GM18868 (cell line): ENCODE data around the gene NR4A3.
"Not testable (repeated sequence)": the region's sequence is repeated elsewhere in the genome, so short reads cannot be mapped to it uniquely, and the experiment has no call there.

Source experiments
- ATAC-seq: cut with Tn5 transposase; IDR thresholded peaks from one replicate; pipeline ENCODE4 v1.9.1; 2021; ENCODE audit warnings: mild to moderate bottlenecking, moderate library complexity; ENCODE audit not compliant: unreplicated experiment

Gene NR4A3

DNA sequence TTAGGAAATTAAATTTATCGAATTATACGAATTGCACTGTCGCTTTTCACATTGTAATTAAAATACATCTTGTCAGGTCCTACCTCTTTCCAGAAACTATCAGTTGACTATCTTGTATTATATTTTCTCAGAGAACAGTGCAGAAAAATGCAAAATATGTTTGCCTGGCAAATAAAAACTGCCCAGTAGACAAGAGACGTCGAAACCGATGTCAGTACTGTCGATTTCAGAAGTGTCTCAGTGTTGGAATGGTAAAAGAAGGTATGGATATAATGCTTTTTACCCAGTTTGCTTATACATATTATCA, 10.8 kb downstream of the NR4A3 start:
- no peak for ATAC-seq

DNA sequence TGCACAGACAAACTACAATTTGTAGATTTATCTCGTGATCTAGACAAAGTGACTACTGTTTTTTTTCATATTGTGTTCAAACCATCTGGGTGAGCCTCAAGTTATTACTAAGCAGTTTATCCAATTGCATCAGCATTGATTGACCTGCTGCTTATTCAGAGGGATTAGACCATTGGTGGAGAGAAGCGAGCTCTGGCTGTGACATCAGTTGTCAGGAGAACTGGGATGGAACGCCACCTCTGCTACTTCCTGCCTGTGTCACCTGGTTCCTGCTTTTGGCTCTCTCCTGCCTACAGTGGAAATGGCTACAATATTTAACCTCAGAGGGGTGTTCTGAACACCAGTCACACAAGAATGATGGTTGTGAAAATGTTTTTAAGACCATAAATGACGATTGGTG, 12.1 kb downstream of the NR4A3 start:
- peak; percentile 49 for ATAC-seq

DNA sequence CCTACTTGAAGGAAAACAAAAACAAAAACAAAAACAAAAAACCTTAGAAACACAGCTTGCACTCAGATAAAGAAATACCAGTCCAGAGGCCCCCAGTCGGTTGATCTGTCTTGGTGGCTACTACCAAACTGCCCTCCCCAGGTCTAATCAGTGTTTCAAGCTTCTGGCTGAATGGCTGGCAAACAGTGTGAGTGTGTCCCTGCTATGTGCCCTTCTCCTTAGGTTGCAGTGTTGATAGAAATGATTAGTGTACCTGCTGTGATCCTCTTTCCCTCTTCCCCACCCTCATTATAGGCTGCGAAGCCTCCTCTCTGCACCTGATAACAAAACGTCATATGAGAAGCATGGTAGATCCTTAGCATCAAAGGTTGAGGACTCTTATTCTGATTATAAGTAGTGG, 12.8 kb downstream of the NR4A3 start:
- ATAC-seq: no peak

DNA sequence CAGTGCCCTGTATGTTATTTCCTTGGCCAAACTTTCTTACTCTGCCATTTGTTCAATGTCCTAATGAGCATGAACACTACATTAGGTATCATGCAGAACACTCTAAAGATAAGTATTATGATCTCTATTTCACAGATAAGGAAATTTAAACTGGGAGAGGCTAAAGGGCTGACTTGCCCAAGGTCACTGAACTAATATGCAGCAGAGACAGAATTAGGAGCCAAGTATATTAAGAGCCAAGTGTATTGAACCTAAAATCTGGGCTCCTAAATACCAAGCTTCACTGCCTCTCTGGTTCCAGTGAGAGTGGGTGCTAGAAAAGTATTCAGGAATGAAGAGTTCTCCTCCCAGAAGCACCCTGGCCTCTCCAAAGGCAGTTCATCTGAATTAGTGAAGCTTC, 13.5 kb downstream of the NR4A3 start:
- no peak for ATAC-seq

DNA sequence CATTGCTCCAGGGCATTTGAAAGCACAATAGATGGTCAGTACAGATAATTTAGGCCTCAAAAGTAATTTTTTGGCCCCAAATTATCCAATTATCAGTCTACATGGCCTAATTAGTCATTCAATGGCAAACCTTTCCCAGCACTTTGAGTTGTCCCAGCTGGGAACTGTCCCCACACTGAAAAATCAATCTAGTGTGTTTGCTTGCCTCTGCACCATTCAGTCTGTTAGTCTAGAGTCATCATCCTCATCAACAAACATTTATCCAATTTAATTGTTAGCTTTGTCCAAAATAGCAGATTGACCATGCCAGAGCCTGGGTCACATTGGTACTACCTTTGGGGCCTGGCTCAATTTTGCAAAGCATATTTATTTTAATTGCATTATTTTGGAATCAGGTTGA, 13.9 kb downstream of the NR4A3 start:
- no peak for ATAC-seq

DNA sequence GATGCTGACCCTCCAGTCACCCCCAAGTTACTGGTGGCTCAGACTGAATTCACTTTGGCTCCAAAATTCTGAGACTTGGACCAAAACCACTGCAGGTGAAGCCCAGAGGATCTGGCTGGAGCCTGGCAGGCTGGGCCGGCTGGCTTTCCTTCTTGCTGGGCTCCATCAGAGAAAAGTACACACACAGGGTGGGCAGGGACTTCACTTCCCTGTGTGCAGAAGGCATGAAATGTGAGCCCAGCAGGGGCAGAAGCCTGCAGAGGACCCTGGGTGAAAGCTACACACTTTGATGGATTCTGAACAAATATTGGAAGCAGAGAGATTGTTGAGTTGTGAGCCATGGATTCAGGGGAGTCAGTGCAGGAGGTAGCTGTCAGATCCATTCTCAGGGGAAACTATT, 18.4 kb downstream of the NR4A3 start:
- ATAC-seq: no peak

DNA sequence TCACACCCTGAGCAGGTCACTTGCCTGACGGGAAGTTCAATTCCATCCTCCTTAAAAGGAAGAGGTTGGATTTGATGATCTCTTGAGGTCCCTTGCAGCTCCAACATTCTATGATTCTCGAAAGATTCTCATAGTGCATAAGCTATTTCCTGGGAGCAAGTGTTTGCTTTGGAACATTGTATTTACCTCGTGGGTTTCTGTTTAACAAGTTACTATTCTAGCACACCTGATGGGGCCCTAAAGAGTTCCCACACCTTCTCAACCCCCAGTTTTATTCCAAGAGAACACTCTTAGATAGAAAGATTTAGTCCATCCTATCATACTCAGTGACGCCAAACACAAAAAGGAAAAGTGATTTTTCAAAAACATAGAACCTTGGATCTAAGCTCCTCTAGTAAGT, 23.4 kb downstream of the NR4A3 start:
- no peak for ATAC-seq

DNA sequence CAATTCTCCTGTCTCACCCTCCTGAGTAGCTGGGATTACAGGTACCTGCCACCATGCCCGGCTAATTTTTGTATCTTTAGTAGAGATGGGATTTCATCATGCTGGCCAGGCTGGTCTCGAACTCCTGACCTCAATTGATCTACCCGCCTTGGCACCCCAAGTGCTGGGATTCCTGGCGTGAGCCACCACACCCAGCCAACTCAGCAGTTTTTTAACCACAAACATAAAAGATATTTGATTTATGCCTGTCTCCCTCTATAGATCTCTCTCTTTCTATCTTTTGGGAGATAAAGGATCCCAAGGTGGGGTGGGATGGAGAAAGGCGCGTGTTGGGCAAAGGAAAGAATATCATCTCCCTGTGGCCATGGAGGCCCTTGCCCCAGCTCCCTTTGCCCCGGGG, 26.8 kb downstream of the NR4A3 start:
- no peak for ATAC-seq

DNA sequence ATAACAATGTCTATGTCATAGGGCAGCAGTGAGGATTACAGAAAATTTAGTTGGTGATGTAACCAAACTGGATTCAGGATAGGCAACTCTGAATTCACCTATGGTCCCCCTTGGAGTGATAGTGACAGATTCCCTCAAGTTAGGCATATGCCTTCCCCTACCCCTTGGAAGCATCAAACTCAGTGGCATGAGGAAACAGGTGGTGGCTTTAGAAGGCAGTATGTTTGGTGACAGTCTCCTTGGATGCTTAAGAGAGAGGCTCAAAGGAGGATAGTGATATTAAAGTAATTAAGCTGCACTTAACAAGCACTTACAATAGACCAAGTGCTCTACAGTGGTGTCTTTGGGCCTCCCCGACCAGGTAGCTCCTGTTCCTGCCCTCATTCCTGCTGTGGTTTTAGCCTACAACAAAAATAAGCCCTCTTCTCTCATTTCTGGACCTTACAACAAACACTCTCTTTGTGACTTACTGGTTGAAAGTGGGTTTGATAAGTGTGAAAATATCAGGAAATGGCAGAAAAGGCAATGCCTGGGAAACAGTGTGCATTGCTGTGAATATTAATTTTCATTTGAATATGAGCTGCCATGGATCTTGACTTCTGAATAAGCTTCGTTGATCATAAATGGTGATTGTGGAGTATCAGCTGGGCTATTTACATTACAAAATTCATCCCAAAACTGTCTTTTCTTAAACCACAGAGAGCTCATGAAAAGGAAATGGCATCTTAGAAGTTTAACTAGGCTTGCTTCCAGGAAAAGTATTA, 29.2 kb downstream of the NR4A3 start:
- ATAC-seq: peak; percentile 8

DNA sequence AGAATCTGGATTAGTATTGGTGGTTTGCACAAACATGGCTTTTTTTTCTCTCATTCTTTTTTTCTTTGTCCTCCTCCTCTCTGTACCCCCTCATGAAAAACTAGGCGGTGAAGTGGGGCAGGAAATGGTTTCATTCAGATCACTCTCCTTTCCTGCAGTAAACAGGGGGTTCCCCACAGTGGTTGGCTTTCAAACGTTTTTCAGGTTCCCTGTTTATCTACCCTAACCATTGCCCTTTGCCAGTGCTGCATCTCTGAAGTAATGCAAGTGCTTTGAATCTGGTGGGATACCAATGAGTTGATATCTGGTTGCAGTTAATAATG, 29.8 kb downstream of the NR4A3 start:
- peak; percentile 98 for ATAC-seq

DNA sequence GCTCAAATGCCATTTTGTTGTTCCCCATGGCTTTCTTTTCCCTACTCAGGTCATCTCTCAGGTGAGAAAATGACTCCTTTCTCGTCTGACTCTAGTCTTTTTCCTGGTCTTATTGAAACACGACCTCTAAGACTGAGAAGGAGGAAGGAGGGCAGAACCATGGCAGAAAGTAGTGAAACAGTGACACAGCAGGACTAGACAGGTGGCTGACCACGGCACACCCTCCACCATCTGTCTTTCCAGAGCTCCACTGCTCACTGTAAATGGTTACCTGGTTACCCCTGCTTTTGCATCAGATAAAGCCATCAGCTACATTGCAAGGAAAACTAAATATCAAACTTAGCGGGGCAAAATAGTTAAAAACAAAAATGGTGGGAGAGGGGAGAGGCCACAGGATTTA, 30.9 kb downstream of the NR4A3 start:
- no peak for ATAC-seq

DNA sequence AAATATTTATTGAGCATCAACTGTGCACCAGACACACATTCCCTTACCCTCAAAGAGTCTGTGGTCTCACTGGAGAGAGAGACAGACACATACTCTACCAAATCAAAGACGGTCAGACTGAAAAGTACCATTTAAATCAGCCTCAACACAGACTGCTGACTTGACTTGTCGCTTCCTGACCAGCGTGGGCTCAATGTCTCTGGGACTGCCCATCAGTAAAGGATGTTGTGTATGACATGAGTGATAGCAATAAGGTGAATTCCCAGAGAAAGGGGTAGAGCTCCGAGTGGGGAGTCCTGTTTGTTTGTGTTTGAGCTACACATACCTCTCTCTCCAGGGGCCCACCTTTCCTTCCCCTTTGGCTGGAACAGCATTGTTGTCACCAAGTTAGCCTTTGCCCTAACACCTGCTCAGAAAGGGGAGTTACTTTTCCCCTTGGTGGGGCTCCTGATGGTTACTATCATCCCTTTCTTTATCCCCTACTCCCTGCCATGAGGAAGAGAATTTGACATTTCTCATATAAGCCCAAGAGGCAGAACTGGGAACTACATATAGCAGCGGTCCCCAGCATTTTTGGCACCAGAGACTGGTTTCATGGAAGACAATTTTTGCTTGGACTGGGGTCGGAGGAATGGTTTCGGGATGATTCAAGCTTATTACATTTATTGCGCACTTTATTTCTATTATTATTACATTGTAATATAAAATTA, 33.9 kb downstream of the NR4A3 start:
- ATAC-seq: no peak

DNA sequence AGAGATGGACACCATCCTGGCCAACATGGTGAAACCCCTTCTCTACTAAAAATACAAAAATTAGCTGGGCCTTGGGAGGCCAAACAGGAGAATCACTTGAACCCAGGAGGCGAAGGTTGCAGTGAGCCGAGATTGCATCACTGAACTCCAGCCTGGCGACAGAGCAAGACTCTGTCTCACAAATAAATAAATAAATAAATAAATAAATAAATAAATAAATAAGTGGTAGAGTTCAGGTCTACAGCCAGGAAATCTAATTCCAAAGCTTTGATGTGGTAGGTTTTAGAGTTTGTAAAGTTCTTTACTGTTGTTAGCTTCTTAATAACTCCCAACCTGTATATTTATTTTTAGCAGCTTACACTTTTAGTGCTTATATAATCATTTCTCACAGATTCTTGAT, 35.9 kb downstream of the NR4A3 start:
- not testable (repeated sequence) for ATAC-seq

DNA sequence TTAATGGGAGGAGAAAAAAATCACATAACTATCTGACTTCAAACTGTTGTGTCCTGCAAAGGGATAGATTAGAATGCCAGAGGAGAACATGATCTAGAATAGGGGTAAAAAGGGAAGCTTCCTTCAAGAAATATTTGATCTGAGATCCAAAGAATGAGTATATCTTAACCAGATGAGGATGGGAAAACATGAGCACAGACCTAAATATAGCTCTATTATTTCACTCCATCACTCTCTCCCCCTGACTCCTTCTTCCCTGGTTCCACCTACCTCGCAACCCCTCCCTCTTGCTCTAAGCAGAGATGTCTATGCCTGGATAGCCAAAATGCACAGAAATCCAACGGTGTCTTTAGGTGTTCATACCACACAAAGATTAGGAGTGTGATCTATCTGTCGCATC, 36.4 kb downstream of the NR4A3 start:
- no peak for ATAC-seq

DNA sequence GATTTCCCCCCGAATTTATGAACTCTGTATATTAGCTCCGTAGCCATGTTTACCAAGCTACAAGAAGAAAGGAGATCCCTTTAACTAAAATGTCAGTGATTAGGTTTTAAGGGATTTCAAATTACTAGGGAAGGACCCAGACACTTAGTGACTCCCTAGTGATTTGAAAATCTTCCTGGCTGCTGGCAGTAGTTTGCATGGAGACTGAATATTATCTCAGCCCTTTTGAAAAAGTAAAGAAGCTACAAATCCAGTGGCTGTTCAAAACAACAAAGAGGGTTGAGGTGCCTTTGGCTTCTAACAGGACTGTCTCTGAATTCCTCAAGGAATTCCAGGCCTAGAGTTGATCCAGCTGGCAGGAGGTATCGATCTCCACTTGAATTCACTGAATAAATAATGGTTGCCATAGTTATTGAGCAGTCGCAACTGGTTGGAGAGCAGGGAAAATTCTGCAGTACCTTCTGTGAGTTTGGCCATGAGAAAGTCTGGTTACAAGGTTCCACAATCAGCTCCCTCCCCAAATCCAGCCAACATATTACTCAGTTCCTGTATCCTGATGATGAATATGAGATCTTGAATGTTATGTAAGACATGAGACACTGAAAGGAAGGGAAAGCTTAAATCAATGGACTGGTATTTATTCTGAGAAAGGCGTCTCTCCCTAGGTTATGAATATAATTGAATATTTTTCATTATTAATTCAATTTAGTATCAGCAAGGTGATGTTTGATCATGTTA, 37.7 kb downstream of the NR4A3 start:
- no peak for ATAC-seq

DNA sequence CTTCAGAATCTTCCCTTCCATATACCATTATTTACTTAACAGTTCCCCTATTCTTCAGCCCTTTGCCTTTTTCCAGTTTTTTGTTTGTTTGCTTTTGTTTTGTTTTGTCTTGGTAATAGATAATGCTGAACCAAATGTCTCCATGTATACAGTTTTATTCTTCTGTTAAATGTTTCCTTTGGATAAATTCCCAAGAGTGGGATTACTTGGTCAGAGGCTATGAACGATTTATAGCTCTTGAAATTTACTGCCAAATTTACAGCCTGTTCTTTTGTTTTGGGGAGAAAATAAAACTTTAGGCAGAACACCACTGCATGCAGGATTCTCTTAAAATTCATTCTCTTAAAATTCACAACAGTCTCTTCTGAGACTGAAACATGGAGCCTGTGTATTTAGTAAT, 38.6 kb downstream of the NR4A3 start:
- ATAC-seq: no peak

DNA sequence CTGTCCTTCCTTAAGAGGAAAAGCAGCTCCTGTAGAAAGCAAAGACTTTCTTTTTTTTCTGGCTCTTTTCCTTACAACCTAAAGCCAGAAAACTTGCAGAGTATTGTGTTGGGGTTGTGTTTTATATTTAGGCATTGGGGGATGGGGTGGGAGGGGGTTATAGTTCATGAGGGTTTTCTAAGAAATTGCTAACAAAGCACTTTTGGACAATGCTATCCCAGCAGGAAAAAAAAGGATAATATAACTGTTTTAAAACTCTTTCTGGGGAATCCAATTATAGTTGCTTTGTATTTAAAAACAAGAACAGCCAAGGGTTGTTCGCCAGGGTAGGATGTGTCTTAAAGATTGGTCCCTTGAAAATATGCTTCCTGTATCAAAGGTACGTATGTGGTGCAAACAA, 42.3 kb downstream of the NR4A3 start:
- ATAC-seq: no peak

DNA sequence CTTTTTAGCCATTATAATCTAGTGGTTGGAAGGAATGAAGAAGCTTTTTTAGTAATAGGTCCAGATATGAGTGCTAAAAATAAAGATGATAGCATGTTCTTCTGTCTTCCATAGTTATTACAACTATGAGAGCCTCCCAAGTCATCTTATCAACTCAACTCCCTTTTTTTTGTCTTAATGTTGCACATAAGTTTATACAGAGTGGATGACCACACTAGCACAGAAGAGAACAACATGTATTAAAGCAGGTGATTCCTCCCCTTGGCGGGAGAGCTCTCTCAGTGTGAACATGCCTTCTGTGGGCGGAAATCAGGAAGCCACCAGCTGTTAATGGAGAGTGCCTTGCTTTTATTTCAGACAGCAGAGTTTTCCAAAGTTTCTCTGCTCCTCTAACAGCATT, 44.7 kb downstream of the NR4A3 start:
- ATAC-seq: no peak

DNA sequence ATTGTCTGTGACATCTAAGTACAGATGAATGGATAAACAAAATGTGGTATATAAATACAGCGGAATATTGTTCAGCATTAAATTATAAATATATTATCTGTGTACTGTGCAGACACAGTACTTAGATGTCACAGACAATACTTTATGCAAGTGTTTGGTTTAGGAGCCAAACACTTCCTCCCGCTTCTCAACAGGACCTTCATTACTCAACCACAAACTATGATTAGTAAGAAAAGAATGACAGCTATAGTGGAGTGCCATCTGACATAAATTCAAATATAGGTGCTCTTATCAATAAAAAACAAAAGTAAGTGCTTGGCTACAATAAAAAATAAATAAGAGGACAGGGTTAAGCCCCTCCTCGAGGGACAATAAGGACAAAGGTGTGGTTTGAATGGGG, 45.9 kb downstream of the NR4A3 start:
- ATAC-seq: peak; percentile 27

DNA sequence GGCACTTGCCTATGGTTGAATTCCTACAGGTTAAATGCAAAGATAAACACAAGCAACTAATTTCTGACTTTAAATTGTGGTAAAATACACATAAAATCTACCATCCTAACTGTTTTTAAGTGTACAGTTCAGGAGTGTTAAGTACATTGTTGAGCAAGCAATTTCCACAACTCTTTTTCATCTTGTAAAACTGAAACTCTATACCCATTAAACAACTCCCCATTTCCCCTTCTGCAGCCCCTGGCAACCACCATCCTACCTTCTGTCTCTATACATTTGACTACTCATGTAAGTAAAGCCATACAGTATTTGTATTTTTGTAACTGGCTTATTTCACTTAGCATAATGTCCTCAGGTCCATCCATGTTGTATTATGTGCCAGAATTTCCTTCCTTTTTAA, 46.3 kb downstream of the NR4A3 start:
- peak; percentile 82 for ATAC-seq

DNA sequence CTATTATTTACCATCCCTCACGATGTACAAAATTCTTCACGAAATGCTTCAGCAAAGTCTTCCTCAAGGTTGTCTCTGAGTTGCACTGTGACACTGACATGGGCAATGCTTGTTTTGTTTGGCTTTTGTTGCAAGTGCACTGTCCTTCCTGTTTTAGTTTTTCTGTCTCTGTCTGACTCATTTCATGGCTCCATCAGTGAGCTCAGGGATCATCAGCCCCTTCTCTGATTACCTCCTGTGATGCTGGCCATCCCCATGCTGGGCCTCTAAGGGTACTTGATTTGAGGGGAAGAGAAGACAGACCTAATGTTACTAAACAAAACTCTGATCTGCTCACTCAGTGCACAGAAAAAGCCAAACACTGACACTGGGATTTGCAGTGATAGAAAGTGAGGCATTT, 47.2 kb downstream of the NR4A3 start:
- ATAC-seq: peak; percentile 82

DNA sequence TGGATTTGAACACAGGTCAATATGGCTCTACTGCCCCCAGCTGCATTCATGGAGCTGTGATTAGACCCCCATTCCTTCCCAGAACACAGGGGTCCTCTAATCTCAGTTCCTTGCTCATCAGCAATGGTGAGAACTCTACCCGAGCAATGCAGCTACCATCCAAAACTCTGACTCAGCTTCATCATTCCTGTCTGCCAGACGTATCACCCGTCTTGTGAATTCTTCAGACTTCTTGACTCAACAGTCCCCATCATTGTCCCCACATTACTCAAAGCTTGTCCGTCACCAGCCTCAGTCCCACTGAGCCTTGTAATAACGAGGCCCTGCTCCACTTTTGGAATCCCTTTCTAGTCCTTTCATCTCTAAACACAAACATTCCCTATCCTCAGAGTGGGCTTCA, 48.4 kb downstream of the NR4A3 start:
- ATAC-seq: no peak
